GM19438 (cell line): ENCODE measurements around the gene IQSEC2.

Experiments used
- ATAC-seq: cut with Tn5 transposase; IDR thresholded peaks from one replicate; pipeline ENCODE4 v1.9.1; 2021; ENCODE audit warnings: low read depth; ENCODE audit not compliant: unreplicated experiment

Gene IQSEC2

GRCh38 chrX:53272808-53273337, 8.5 kb downstream of the IQSEC2 start:
- no peak for ATAC-seq

GRCh38 chrX:53269536-53270107, 11.8 kb downstream of the IQSEC2 start:
- no peak for ATAC-seq

- no peak for ATAC-seq
Measured at GRCh38 chrX:53268173-53268572, 13.2 kb downstream of the IQSEC2 start.

GRCh38 chrX:53266914-53267313, 14.5 kb downstream of the IQSEC2 start:
- ATAC-seq = no peak

- ATAC-seq = no peak
Measured at GRCh38 chrX:53265771-53266574, 15.4 kb downstream of the IQSEC2 start.

- no peak for ATAC-seq
Measured at GRCh38 chrX:53263597-53264094, 17.7 kb downstream of the IQSEC2 start.

- no peak for ATAC-seq
Measured at GRCh38 chrX:53262918-53263394, 18.4 kb downstream of the IQSEC2 start.

- ATAC-seq = no peak
Measured at GRCh38 chrX:53262189-53262917, 19.0 kb downstream of the IQSEC2 start.

GRCh38 chrX:53261355-53261972, 19.9 kb downstream of the IQSEC2 start:
- ATAC-seq = no peak

GRCh38 chrX:53260836-53261235, 20.5 kb downstream of the IQSEC2 start:
- no peak for ATAC-seq

- ATAC-seq = no peak
Measured at GRCh38 chrX:53257670-53258423, 23.5 kb downstream of the IQSEC2 start.

- ATAC-seq = no peak
Measured at GRCh38 chrX:53257166-53257565, 24.2 kb downstream of the IQSEC2 start.

GRCh38 chrX:53256446-53257041, 24.8 kb downstream of the IQSEC2 start:
- ATAC-seq = no peak

- no peak for ATAC-seq
Measured at GRCh38 chrX:53255738-53256191, 25.6 kb downstream of the IQSEC2 start.

GRCh38 chrX:53254570-53255461, 26.6 kb downstream of the IQSEC2 start:
- no peak for ATAC-seq

- no peak for ATAC-seq
Measured at GRCh38 chrX:53253293-53254020, 27.9 kb downstream of the IQSEC2 start.

- no peak for ATAC-seq
Measured at GRCh38 chrX:53251307-53251706, 30.1 kb downstream of the IQSEC2 start.

- no peak for ATAC-seq
Measured at GRCh38 chrX:53250556-53250955, 30.8 kb downstream of the IQSEC2 start.
